Muscle of leg (tissue), 11 donors: ENCODE measurements around the gene FSTL4. TPM values are rescaled to one million over a fixed set of nuclear protein-coding genes. Genes with fewer than 3 reads are reported as not detected.
A peak's percentile ranks its signal among the peaks of the same experiment; 100 is the strongest.

Experiments
- DNase-seq: peaks from one replicate; pipeline ENCODE4 v3.0.0; 2013
- H3K27ac ChIP-seq: one replicate; pipeline ENCODE4 v1.5.1; 2013; ENCODE audit warnings: mild to moderate bottlenecking, low read length, control low read depth
- H3K27me3 ChIP-seq: one replicate; pipeline ENCODE4 v1.6.1; 2013; ENCODE audit warnings: low read length; ENCODE audit not compliant: control insufficient read depth, insufficient read depth
- H3K36me3 ChIP-seq: one replicate; pipeline ENCODE4 v1.6.1; 2013; ENCODE audit warnings: low read length; ENCODE audit not compliant: control insufficient read depth, insufficient read depth
- H3K4me1 ChIP-seq: one replicate; pipeline ENCODE4 v1.6.1; 2013; ENCODE audit warnings: low read length; ENCODE audit not compliant: control insufficient read depth, insufficient read depth
- H3K4me3 ChIP-seq: one replicate; pipeline ENCODE4 v1.5.1; 2013; ENCODE audit warnings: low read length, control low read depth
- H3K9me3 ChIP-seq: replicated peaks from 2 replicates; pipeline ENCODE4 v1.6.1; 2013; ENCODE audit warnings: low read depth, low read length; ENCODE audit not compliant: control insufficient read depth
- WGBS: methylation state at CpG from one replicate; pipeline ENCODE4 v1.1.5; 2013; ENCODE audit warnings: missing lambda C conversion rate; ENCODE audit not compliant: insufficient coverage; 5-methylcytosine and 5-hydroxymethylcytosine counted together
- polyA plus RNA-seq, 8 donors: library from polyadenylated mRNA; unstranded; fragments of 120-200 nt; gene quantifications; one replicate each; pipeline versions ENCODE4 v1.2.1 to v1.2.3, GENCODE V29; 2013; ENCODE audit warnings: inconsistent platforms in 1 of 8, low replicate concordance in 1 of 8; ENCODE audit not compliant: insufficient read length in 8 of 8, insufficient read depth in 1 of 8
- total RNA-seq: library from RNA; stranded (reverse); fragments of 120-200 nt; gene quantifications from one replicate; pipeline ENCODE4 v1.2.4, GENCODE V29; 2013

Gene FSTL4
- total and polyA plus RNA-seq, 9 donors = 0.68 to 1.8 (median 1.3) TPM

GRCh38 chr5:133331941-133332340 lies 280.4 kb downstream of the FSTL4 start:
- Histone ChIP-seq H3K4me1 (peaks cover 11% of the 10 kb centered on the region), H3K27ac (no peak overlapping the region), H3K27me3 (peaks cover 8% of the 10 kb centered on the region), H3K4me3 (no peak overlapping the region), H3K36me3 (no peaks in the 10 kb centered on the region), H3K9me3 (no peaks in the 10 kb centered on the region)
- peak; percentile 68 for DNase-seq
- WGBS = 32% methylated on average over 7 of the region's 12 CpGs

- H3K9me3 ChIP-seq = no peaks in the 10 kb centered on the region
- H3K4me1 ChIP-seq = peaks cover 11% of the 10 kb centered on the region
- no peaks in the 10 kb centered on the region for H3K36me3 ChIP-seq
- no peak overlapping the region for H3K4me3 ChIP-seq
- H3K27me3 ChIP-seq = peaks cover 8% of the 10 kb centered on the region
- no peak for DNase-seq
- no peak overlapping the region for H3K27ac ChIP-seq
- WGBS = 75% methylated on average over 5 of the region's 5 CpGs
Measured at GRCh38 chr5:133330956-133331355, 281.4 kb downstream of the FSTL4 start.

GRCh38 chr5:133328800-133329199 lies 283.5 kb downstream of the FSTL4 start:
- no peaks in the 10 kb centered on the region for H3K36me3 ChIP-seq
- H3K27ac ChIP-seq = no peak overlapping the region
- no peaks in the 10 kb centered on the region for H3K9me3 ChIP-seq
- no peak for DNase-seq
- H3K4me3 ChIP-seq = no peak overlapping the region
- H3K4me1 ChIP-seq = peaks cover 11% of the 10 kb centered on the region
- 94% methylated on average over 10 of the region's 11 CpGs for WGBS
- peaks cover 8% of the 10 kb centered on the region for H3K27me3 ChIP-seq

GRCh38 chr5:133327946-133328401 lies 284.4 kb downstream of the FSTL4 start:
- Histone ChIP-seq H3K4me1 (peaks cover 11% of the 10 kb centered on the region), H3K4me3 (no peak overlapping the region), H3K9me3 (no peaks in the 10 kb centered on the region), H3K36me3 (no peaks in the 10 kb centered on the region), H3K27me3 (peaks cover 8% of the 10 kb centered on the region), H3K27ac (no peak overlapping the region)
- WGBS = 76% methylated on average over 4 of the region's 5 CpGs
- DNase-seq = no peak

- Histone ChIP-seq H3K4me3 (no peak overlapping the region), H3K27ac (no peak overlapping the region), H3K27me3 (peaks cover 2% of the 10 kb centered on the region), H3K36me3 (no peaks in the 10 kb centered on the region), H3K4me1 (peaks cover 2% of the 10 kb centered on the region), H3K9me3 (no peaks in the 10 kb centered on the region)
- no peak for DNase-seq
- 79% methylated on average over 5 of the region's 5 CpGs for WGBS
Measured at GRCh38 chr5:133326361-133326760, 286.0 kb downstream of the FSTL4 start.

DNA sequence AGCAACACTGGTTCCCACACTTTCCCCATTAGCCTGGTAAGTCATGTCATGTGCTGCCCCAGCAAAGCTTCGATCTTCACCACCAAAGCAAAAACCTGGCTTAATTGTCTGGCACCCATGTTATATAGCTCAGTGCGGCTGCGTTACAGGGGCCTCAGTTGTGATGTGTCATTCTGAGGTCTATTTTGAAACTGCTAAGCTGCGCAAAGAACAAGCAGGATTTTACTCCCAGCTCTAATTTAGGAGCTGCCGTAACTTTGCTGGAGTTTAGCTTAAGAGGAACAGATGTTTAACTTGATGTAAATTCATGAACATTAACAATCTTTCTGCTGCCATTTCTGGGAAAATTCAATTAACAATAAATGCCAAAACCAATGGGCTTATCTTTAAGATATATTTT lies 286.5 kb downstream of the FSTL4 start:
- Histone ChIP-seq H3K9me3 (no peaks in the 10 kb centered on the region), H3K27ac (no peak overlapping the region), H3K36me3 (no peaks in the 10 kb centered on the region), H3K4me3 (no peak overlapping the region), H3K4me1 (no peaks in the 10 kb centered on the region), H3K27me3 (peaks cover 2% of the 10 kb centered on the region)
- 80% methylated on average over 1 of the region's 5 CpGs for WGBS
- DNase-seq = no peak

DNA sequence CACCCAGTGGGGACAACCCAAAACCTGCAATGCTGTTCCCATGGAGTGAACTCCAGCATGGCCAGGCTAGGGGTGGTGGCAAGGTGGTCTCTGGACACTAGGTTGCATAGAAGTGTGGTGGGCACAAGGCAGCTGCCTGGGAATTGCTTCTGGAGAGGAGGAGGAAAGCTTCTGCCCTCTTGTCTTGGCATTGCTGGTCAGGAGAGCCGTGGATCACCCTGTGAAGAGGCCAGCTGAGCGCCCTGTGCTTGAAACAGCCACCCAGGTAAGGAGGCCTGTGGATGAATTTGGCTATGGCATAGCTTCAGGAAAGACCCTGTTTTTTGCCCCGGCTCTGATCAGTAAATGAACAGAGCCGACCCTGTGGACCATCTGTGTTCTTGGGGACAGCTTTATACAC lies 287.4 kb downstream of the FSTL4 start:
- 81% methylated on average over 2 of the region's 4 CpGs for WGBS
- H3K4me3 ChIP-seq = no peak overlapping the region
- DNase-seq = no peak
- H3K27me3 ChIP-seq = no peaks in the 10 kb centered on the region
- no peaks in the 10 kb centered on the region for H3K9me3 ChIP-seq
- H3K36me3 ChIP-seq = no peaks in the 10 kb centered on the region
- no peaks in the 10 kb centered on the region for H3K4me1 ChIP-seq
- H3K27ac ChIP-seq = no peak overlapping the region

GRCh38 chr5:133323494-133324457 lies 288.6 kb downstream of the FSTL4 start:
- 62% methylated on average over 7 of the region's 13 CpGs for WGBS
- Histone ChIP-seq H3K27ac (no peak overlapping the region), H3K36me3 (no peaks in the 10 kb centered on the region), H3K9me3 (no peaks in the 10 kb centered on the region), H3K27me3 (no peaks in the 10 kb centered on the region), H3K4me1 (no peaks in the 10 kb centered on the region), H3K4me3 (no peak overlapping the region)
- DNase-seq = no peak

DNA sequence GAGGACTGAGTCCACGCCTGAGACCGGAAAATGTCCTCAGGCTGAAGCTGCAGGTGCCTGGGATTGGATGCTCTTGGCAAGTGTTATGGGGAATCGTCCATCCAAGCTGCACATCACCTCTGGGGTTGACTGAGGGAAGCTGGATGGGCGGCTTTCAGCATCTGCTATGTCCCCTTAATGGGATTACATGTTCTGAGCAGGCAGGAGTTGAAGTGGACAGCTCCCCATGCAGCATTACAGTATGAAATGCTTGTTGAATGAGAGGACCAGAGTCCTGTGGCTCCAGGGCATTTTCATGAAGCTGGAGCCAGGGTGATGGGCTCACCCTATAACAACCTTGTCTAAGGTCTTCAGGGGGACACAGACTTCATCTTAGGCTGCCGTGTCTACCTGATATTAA lies 289.6 kb downstream of the FSTL4 start:
- H3K4me1 ChIP-seq = no peaks in the 10 kb centered on the region
- 52% methylated on average over 3 of the region's 5 CpGs for WGBS
- H3K4me3 ChIP-seq = no peak overlapping the region
- H3K9me3 ChIP-seq = no peaks in the 10 kb centered on the region
- H3K27me3 ChIP-seq = no peaks in the 10 kb centered on the region
- peak; percentile 33 for DNase-seq
- H3K27ac ChIP-seq = no peak overlapping the region
- H3K36me3 ChIP-seq = no peaks in the 10 kb centered on the region

DNA sequence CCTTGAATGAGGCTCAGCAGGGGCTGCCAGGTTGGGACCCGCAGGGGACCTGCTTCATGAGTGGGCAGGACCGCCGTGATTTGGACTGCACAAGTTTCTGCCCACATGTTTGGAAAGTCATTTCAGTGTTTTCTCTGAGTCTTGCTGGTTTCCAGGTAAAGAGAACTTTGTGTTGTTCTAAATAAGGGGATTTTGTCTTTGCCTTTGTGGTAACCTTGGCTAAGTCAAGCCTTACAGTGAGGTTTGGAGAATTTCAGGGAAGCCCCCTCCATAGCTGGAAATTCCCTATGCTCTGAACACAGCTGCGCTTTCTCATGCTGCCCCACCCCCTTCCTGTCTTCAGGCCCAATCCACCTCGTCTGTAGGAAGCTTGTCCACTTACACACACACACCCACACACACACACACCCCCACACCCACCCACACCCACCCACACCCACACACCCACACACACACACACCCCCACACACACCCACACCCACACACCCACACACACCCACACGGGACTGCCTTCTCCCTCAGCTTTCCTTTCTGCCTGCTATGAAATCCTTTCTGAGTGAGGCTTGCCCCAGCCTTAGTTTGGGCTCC lies 290.4 kb downstream of the FSTL4 start:
- Histone ChIP-seq H3K27me3 (no peaks in the 10 kb centered on the region), H3K9me3 (no peaks in the 10 kb centered on the region), H3K4me1 (no peaks in the 10 kb centered on the region), H3K27ac (no peak overlapping the region), H3K4me3 (no peak overlapping the region), H3K36me3 (no peaks in the 10 kb centered on the region)
- no peak for DNase-seq
- 40% methylated on average over 6 of the region's 6 CpGs for WGBS
